Neuronal stem cell (in vitro differentiated cells): Measurements from ENCODE around the gene HAUS8.

Source experiments
- DNase-seq: peaks from one replicate; pipeline ENCODE4 v3.0.0-alpha.2; 2013; ENCODE audit warnings: low spot score
- H2AFZ ChIP-seq: one replicate; pipeline ENCODE4 v1.6.1; 2013; ENCODE audit warnings: mild to moderate bottlenecking, low read length, inconsistent platforms
- H2AK5ac ChIP-seq: 2 replicates; pipeline ENCODE4 v1.6.1; 2013; ENCODE audit warnings: low read depth, mild to moderate bottlenecking, inconsistent platforms, low read length, moderate library complexity, mixed read lengths
- H2BK120ac ChIP-seq: 2 replicates; pipeline ENCODE4 v1.6.1; 2013; ENCODE audit warnings: low read depth, mild to moderate bottlenecking, inconsistent platforms, low read length, moderate library complexity, mixed read lengths
- H2BK12ac ChIP-seq: one replicate; pipeline ENCODE4 v1.6.1; 2013; ENCODE audit warnings: low read length, inconsistent platforms
- H2BK15ac ChIP-seq: 2 replicates; pipeline ENCODE4 v1.6.1; 2013; ENCODE audit warnings: mild to moderate bottlenecking, low read length, inconsistent platforms, mixed read lengths
- H2BK5ac ChIP-seq: one replicate; pipeline ENCODE4 v1.6.1; 2013; ENCODE audit warnings: inconsistent platforms, mild to moderate bottlenecking, low read length, moderate library complexity
- H3K14ac ChIP-seq: one replicate; pipeline ENCODE4 v1.6.1; 2013; ENCODE audit warnings: low read length, inconsistent platforms
- H3K18ac ChIP-seq: 2 replicates; pipeline ENCODE4 v1.6.1; 2013; ENCODE audit warnings: low read length, inconsistent platforms
- H3K23ac ChIP-seq: 2 replicates; pipeline ENCODE4 v1.6.1; 2013; ENCODE audit warnings: low read depth, mild to moderate bottlenecking, mixed read lengths, low read length, inconsistent platforms; ENCODE audit not compliant: poor library complexity
- H3K27ac ChIP-seq: replicated peaks from 3 replicates; pipeline ENCODE4 v1.5.1; 2013; ENCODE audit warnings: low read length, inconsistent platforms
- H3K27me3 ChIP-seq, 3 experiments: 2 replicates each; pipeline ENCODE4 v1.6.1; 2013; ENCODE audit warnings: low read length in 3 of 3, mild to moderate bottlenecking in 2 of 3, inconsistent platforms in 1 of 3, low read depth in 1 of 3, mixed read lengths in 1 of 3, moderate library complexity in 1 of 3; ENCODE audit not compliant: control insufficient read depth in 3 of 3, insufficient read depth in 3 of 3
- H3K36me3 ChIP-seq, 2 donors: replicated peaks in 1 of 2; 2 replicates each; pipeline ENCODE4 v1.6.1; 2013; ENCODE audit warnings: low read length in 2 of 2; ENCODE audit not compliant: control insufficient read depth in 2 of 2, insufficient read depth in 2 of 2
- H3K4ac ChIP-seq: 2 replicates; pipeline ENCODE4 v1.6.1; 2013; ENCODE audit warnings: inconsistent platforms, mild to moderate bottlenecking, low read length, moderate library complexity
- H3K4me1 ChIP-seq, 2 donors: 1 replicate in 1 of 2; 2 replicates in 1 of 2; pipeline ENCODE4 v1.6.1; 2013; ENCODE audit warnings: low read length in 2 of 2, low read depth in 1 of 2; ENCODE audit not compliant: control insufficient read depth in 2 of 2, insufficient read depth in 1 of 2
- H3K4me2 ChIP-seq: one replicate; pipeline ENCODE4 v1.6.1; 2013; ENCODE audit warnings: mild to moderate bottlenecking, low read length, inconsistent platforms; ENCODE audit not compliant: insufficient read depth, poor library complexity, severe bottlenecking
- H3K4me3 ChIP-seq, 2 donors: 2 replicates each; pipeline ENCODE4 v1.5.1; 2013; ENCODE audit warnings: low read length in 2 of 2, mild to moderate bottlenecking in 2 of 2, inconsistent platforms in 1 of 2, moderate library complexity in 1 of 2
- H3K79me1 ChIP-seq: one replicate; pipeline ENCODE4 v1.6.1; 2013; ENCODE audit warnings: low read depth, mild to moderate bottlenecking, inconsistent platforms, low read length, moderate library complexity
- H3K9ac ChIP-seq: one replicate; pipeline ENCODE4 v1.6.1; 2013; ENCODE audit warnings: mild to moderate bottlenecking, low read depth, low read length, inconsistent platforms; ENCODE audit not compliant: poor library complexity
- H3K9me3 ChIP-seq, 2 donors: replicated peaks in 1 of 2; 2 replicates each; pipeline versions ENCODE3 to v1.6.1; 2013; ENCODE audit warnings: low read length in 2 of 2, mild to moderate bottlenecking in 2 of 2, inconsistent platforms in 1 of 2, low read depth in 1 of 2, mixed read lengths in 1 of 2, moderate library complexity in 1 of 2; ENCODE audit not compliant: control insufficient read depth in 2 of 2, insufficient read depth in 1 of 2
- H4K8ac ChIP-seq: one replicate; pipeline ENCODE4 v1.6.1; 2013; ENCODE audit warnings: low read depth, mild to moderate bottlenecking, inconsistent platforms, low read length, moderate library complexity
- H4K91ac ChIP-seq: one replicate; pipeline ENCODE4 v1.6.1; 2013; ENCODE audit warnings: low read length, low read depth, mild to moderate bottlenecking, inconsistent platforms; ENCODE audit not compliant: poor library complexity
- WGBS, 2 donors: extraction: QIAGEN DNeasy Blood & Tissue Kit; methylation state at CpG; one replicate each; pipeline ENCODE4 v1.1.7; 2013; ENCODE audit warnings: missing lambda C conversion rate in 2 of 2, mixed read lengths in 1 of 2; ENCODE audit not compliant: insufficient read length in 2 of 2, insufficient replicate concordance in 1 of 2; ENCODE audit errors: extremely low coverage in 2 of 2; 5-methylcytosine and 5-hydroxymethylcytosine counted together

HAUS8 gene

DNA sequence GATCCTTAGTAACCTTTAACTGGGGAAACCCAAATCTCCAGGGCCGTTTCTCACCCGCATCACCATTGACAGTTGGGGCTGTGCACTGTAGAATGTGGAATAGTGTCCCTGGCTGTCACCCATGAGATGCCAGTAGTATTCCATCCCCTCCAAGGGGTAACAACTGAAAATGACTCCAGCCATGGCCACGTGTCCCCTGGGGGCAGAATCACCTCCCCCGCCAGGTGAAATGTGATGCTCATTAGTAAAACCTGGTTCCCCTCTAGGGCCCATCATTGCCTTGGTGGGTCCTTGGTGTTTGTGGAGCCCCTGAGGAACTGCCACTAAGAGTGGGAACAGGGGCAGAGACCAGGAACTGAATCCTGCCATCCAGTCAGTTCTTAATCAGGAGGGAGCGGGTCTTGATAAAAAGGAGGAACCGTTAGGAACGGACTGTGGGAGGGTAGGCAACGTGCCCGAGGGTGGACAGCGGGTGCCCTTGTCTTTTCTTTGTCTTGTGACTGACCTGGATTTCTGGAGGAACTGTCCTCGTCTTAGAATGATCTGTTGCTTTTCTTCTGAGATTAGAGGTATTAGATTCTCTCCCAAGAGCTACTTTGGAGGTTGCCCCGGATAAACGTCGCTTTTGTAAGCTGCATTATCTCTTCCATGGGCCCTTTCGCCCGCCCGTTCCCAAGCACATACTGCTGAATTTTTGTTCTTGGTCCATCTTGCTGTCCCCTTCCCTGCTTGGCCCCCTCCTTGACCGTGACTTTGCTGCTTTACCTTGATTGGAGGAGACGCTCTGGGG, 3.9 kb upstream of the HAUS8 start:
- Histone ChIP-seq H3K27ac (no peak overlapping the region), H2AK5ac (no peak overlapping the region), H3K23ac (no peak overlapping the region), H2AFZ (peak overlapping the region; percentile 83), H3K79me1 (peaks cover 12% of the 10 kb centered on the region), H3K9ac (no peak overlapping the region), H2BK120ac (no peak overlapping the region), H3K4me1 (peaks cover 20 to 31% of the 10 kb centered on the region in 2 donors), H4K91ac (no peak overlapping the region), H3K4me2 (peak overlapping the region; percentile 48), H3K4me3 (peak overlapping the region in 1 of 2 donors; percentile 40), H3K36me3 (peaks cover 0 to 27% of the 10 kb centered on the region in 2 donors), H2BK15ac (no peak overlapping the region), H3K18ac (peak overlapping the region; percentile 46), H3K14ac (no peak overlapping the region), H3K9me3 (no peaks in the 10 kb centered on the region), H2BK12ac (no peak overlapping the region), H3K4ac (no peak overlapping the region), H2BK5ac (no peak overlapping the region), H3K27me3 (peaks cover 0 to 4% (median 0%) of the 10 kb centered on the region in 3 experiments), H4K8ac (no peak overlapping the region)
- no CpG with 5 or more reads among the region's 19 CpGs for WGBS, 2 donors
- no peak for DNase-seq

DNA sequence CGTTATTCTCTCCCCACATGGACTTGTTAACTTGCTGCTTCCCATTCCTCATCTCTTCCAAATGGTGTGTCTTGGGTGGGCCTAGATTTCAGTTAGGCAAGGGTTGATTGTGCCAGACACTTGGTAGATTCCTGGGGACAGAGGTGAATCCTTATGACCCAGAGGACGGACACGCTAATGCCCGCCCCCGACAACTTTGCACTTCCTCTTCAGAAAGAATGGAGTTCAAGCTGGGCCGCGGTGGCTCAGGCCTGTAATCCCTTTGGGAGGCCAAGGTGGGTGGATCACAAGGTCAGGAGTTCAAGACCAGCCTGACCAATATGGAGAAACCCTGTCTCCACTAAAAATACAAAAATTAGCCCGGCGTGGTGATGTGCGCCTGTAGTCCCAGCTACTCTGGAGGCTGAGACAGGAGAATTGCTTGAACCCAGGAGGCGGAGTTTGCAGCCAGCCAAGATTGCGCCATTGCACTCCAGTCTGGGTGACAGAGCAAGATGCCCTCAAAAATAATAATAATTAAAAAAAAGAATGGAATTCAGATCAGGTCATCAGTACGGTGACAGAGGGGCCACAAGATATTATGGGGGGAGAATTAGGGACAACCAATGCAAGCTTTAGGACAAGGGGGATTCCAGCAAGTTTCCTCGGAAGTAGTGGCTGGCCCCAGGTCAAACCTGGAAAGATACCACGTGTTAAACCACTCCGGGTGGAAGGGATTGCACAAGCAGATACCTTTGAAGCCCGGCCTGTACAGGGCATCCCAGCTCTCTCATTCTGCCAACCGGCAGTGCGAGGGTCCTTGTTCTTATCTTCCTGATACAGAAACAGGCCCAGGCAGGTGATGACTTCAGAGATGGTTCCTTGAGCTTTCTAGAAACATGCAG, 3.0 kb upstream of the HAUS8 start:
- Histone ChIP-seq H3K23ac (no peak overlapping the region), H4K91ac (no peak overlapping the region), H2BK12ac (no peak overlapping the region), H2BK15ac (no peak overlapping the region), H3K4me2 (no peak overlapping the region), H3K9me3 (no peaks in the 10 kb centered on the region), H3K9ac (no peak overlapping the region), H3K27ac (no peak overlapping the region), H3K4me3 (no peak overlapping the region), H2BK120ac (no peak overlapping the region), H3K79me1 (peaks cover 14% of the 10 kb centered on the region), H2BK5ac (no peak overlapping the region), H3K14ac (no peak overlapping the region), H3K4ac (no peak overlapping the region), H2AFZ (no peak overlapping the region), H4K8ac (no peak overlapping the region), H3K4me1 (peaks cover 24 to 33% of the 10 kb centered on the region in 2 donors), H3K27me3 (peaks cover 0 to 4% (median 0%) of the 10 kb centered on the region in 3 experiments), H3K18ac (no peak overlapping the region), H3K36me3 (peaks cover 3 to 30% of the 10 kb centered on the region in 2 donors), H2AK5ac (no peak overlapping the region)
- DNase-seq: no peak
- WGBS, 2 donors: no CpG with 5 or more reads among the region's 19 CpGs

DNA sequence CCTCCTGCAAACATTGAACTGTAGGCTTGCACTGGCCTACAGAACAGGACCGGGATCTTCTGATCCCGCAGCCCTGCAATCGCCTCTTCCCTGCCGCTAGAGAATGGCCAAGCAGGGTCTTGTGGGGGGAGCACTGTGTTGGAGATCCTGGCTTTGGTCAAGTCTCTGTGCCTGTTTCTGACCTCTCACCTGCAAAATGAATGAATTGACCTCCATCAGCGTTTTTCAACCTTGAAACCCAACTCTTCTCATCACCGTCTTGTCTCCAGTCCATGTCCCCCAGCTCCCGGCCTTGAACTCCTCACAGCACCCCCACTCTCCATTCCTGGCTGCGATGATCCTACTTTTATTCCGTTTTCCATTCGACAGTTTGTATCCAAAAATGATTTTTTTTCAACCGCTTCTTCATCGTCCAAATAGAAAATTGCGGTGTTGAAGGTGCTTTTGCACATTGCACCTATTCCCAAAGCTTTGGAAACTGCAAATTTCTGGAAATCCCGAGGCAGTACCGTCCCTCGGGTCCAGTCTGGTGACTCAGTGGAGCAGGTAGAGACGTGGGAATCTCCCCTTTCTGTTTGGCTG, 2.3 kb upstream of the HAUS8 start:
- no peak overlapping the region for H2AFZ ChIP-seq
- WGBS, 2 donors: no CpG with 5 or more reads among the region's 17 CpGs
- H3K14ac ChIP-seq: no peak overlapping the region
- H2BK12ac ChIP-seq: no peak overlapping the region
- no peak overlapping the region for H4K91ac ChIP-seq
- no peak overlapping the region for H3K23ac ChIP-seq
- no peak overlapping the region for H3K18ac ChIP-seq
- no peak overlapping the region for H3K4ac ChIP-seq
- H2BK120ac ChIP-seq: no peak overlapping the region
- no peak overlapping the region for H2BK15ac ChIP-seq
- H3K27me3 ChIP-seq: peaks cover 0 to 4% (median 0%) of the 10 kb centered on the region in 3 experiments
- peak overlapping the region in 1 of 2 donors; percentile 79 for H3K4me3 ChIP-seq
- peak overlapping the region; percentile 72 for H2AK5ac ChIP-seq
- H3K27ac ChIP-seq: no peak overlapping the region
- H2BK5ac ChIP-seq: no peak overlapping the region
- H4K8ac ChIP-seq: no peak overlapping the region
- peaks cover 16% of the 10 kb centered on the region for H3K79me1 ChIP-seq
- peaks cover 7 to 31% of the 10 kb centered on the region in 2 donors for H3K36me3 ChIP-seq
- H3K4me1 ChIP-seq: peaks cover 24 to 33% of the 10 kb centered on the region in 2 donors
- no peak overlapping the region for H3K4me2 ChIP-seq
- H3K9ac ChIP-seq: peak overlapping the region; percentile 25
- DNase-seq: no peak
- no peaks in the 10 kb centered on the region for H3K9me3 ChIP-seq
